Left hindlimb (tissue), 1 donor: Measurements from ENCODE around the gene NHERF2.

Experiments
- DNase-seq: peaks from one replicate; pipeline ENCODE4 v3.0.0-alpha.2; 2018

NHERF2 gene

DNA sequence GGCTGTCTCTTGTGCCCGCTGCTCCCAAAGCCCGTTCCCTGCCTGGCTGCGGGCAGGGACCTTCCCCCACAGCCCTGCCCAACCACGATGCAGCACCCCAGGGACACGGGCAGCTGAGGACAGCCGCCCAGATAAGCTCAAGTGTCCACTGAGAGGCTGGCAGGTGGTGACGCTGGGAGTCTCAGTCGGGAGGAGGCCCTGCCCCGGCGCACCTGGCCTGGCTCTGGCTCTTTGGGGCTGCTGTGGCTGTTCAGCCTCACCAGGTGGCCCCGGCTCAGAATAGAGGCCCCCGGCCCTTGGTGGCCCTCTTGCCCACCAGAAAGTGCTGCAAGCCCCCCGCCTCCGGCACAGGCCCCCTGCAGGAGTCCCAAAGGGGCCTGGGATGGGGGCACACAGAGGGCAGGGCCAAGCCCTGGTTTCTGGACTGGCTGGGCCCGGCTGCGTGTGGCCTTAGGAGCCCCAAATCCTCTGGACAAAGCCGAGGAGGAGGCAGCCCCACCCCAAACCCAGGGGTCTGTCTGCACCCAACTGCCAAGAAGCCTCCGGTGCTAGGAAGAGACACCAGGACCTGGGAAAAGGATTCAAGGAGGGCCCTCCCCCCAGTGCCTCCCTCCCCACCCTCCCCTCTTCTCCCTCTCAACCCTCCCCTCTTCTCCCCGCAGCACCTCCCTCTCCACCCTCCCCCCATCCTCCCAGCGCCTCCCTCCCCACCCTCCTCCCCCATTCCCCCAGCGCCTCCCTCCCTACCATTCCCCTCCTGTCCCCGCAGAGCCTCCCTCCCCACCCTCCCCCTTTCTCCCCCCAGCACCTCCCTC is 15.7 kb downstream of the NHERF2 start:
- DNase-seq: no peak

DNA sequence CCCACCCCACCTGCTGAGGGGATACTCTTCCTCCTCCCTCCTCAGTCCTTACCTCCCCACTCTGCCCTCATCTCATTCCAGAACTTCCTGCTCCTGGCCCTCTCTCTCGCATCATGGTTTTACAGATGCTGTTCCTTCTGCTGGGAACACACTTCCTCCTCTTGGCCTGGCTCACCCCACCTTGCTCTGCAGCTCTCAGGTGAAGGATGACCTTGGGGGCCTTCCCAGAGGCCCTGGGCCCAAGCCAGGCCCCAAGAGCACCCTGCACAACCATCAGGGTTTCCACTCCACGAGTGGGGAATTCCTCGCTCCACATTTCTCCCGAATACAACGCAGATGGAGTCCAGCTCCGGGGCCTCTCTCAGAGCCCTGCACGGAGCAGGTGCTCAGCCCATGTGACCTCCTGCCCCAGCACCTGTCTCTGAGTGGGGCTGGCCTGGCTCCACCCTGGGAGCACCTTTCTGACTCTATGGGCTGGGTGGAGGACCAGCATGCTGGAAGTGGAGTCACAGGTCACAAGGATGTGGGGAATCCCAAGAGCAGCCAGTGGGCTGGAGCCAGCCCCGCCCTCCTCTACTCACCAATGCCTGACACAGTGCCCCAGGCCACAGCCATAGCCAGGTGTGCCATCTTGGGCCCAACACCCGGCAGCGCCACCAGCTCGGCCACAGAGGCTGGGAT is 16.4 kb downstream of the NHERF2 start:
- DNase-seq: no peak

DNA sequence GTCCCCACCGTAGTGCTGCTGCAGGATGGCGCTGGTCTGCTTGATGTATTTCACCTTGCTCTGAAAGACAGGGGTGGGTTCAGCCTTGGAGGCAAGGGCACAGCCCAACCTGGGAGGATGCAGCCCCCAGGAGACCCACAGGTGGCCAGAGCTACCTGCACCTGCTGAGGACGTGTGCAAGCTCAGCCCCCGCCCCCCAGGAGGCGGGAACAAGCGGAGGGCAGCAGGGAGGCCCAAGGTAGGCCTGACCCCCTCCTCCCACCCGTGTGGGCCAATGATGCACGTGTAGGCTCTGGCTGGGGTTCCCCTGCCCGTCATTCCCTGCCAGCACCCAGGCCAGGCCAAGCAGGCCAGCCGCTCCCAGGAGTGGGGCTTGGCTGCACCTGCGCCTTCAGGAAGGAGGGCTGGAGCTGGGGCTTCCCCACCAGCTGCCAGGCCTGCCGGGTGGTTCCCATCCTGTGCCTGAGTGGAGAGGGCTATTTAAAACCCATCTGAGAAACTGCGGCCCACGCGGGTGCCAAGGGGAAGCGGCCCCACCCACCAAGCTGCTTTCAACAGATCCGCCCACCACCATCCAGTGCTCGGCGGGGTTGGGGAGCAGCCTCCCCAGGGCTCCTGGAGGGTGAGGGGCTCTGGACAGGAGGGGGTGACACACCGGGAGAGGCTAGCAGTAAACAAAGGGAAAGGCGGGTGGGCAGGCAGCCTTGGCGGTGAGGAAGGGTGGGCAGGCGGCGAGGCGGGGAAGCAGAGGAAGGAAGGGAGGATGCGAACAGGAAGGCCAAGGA is 17.2 kb downstream of the NHERF2 start:
- no peak for DNase-seq

DNA sequence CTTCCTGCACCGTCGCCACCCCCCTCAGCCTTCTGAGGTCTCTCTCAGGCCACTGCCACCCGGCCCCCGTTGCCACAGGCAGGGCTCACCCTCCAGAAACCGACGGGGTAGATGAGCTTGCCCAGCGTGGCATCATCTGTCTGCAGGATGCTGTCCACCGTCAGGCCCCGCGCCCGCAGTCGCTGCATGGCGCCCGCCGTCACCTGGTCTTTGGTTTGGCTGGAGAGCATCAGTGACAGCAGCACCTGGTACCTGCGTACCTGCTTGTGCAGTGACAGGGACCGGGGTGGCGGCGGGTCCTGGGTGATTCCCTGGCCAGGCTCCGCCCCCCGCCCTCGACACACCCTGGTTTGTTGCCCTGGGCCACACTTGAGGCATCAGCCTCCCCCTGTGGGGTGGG is 17.8 kb downstream of the NHERF2 start:
- DNase-seq: no peak

DNA sequence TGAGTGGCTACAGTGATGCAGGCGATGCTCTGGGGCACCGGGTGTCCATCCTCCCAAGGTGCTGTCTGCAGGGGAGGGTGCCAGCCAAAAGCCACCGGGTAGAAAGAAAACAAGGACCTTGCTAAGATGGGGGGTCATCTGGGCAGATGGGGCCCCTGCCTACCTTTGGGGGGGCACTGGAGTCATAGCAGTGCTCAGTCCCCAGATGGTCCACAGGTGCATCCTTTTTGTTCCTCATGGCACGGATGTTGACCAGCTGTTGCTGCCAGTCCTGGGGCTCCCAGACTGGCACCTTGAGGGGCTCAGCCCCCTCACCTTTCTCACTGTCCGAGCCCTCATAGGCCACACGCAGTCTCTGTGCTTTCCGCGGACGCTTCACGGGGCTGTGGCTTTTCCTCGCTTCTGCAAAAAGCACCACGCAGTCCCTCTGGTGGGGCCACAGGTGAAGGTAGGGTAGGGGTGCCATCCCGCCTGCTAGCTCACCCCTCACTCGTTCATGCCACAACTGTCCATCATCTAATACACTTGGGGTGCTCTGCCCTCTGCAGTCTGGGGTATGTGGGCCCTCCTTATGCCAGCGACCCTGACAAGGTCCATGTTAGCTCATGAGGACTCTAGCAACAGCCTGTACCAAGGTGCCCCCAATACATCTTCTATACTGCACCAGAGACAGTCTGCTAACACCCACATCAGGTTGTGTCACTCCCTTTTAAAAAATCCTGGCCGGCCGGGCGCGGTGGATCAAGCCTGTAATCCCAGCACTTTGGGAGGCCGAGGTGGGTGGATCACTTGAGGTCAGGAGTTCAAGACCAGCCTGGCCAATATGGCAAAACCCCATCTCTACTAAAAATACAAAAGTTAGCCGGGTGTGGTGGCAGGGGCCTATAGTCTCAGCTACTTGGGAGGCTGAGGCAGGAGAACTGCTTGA is 19.5 kb downstream of the NHERF2 start:
- no peak for DNase-seq

DNA sequence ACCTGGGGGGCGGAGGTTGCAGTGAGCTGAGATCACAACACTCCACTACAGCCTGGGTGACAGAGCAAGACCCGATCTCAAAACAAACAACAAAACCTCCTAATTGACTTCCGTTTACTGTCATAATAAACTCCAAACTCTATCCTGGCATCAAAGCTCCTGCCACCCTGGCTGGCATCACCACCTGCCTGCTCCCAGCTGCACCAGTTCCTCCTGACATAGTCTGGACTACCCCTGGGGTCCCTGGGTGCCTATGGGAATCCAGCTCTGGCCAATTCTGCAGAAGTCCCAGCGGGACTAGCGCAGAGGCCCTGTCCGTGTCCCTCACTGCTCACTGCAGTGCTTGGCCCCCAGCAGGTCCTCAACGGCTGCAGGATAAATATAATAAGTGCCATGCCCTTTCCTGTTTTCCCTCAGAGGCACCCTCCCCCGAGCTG is 20.2 kb downstream of the NHERF2 start:
- DNase-seq: no peak

DNA sequence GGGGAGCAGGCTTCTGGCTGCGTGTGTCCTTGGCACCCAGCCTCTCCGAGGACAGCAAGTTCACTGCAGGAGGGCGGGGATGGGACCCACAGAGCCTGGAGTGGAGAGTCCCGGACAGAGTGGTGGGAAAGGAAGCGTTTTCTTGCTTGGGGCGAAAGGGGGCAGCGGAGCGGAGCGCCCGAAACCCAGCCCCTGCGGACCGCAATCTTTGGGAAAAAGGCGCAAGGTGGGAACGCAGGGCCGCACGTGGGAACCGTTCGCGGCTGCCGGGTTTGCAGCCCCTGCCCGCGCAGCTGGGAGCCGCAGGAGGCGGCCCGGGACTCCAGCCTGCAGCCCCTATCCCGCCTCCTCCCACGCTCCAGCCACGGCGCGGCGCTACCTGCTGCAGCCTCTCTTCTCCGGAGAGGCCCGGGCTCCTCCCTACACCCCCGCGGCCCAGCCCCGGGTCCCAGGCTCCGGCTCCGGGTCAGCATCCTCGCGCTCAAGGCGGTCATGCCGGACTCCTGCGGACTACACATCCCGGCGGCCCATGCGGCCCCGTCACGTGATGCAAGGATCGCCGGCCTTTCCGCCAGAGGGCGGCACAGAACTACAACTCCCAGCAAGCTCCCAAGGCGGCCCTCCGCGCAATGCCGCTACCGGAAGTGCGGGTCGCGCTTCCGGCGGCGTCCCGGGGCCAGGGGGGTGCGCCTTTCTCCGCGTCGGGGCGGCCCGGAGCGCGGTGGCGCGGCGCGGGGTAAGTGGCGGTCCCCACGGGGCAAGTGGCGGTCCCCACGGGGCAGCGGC is 20.8 kb downstream of the NHERF2 start, which contains the start of the genes NTHL1 and TSC2:
Gene NTHL1 (minus strand): TSS at position 505 of the 786 bp plus-strand sequence. CDS start 11 bp downstream, at position 494.
Gene TSC2 (plus strand): TSS at position 656 of the 786 bp plus-strand sequence. CDS start 631 bp downstream, outside the sequence.
- DNase-seq: peak; percentile 98

DNA sequence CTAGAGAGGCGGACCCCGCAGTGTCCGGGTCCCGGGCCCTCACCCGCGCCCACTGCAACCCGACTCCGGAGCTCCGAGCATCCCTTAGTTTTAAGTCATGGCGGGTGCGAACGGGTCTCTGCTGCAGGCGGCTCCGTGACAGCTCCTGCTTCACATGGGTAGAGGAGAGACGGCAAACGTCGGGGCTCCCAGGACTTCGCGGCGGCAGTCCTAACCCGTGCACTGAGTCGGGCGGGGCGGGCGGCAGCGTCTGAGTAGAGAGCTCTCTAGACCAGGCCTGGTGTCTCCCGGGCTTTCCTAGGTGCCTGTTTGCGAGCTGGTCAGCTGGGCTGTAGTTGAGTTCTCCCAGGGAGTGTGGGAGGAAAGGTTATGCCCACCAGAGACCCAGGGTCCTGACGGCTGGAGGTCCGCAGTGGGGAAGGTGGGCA is 21.4 kb downstream of the NHERF2 start:
- no peak for DNase-seq

DNA sequence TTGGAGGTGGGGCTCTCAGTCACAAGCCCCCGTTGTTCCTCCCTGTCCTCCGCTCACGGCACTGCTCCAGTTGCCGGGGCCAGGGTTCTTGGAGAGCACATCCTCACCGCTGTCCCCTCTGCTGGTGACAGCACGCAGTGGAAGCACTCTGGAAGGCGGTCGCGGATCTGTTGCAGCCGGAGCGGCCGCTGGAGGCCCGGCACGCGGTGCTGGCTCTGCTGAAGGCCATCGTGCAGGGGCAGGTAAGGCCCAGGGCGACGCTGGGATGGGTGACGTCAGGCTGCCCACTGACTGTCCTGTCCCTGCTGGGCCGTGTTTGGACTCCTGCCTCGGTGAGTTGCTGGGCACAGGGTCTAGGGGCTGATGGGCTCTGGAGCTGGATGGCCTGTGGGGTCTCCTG is 26.5 kb downstream of the NHERF2 start:
- DNase-seq: no peak

DNA sequence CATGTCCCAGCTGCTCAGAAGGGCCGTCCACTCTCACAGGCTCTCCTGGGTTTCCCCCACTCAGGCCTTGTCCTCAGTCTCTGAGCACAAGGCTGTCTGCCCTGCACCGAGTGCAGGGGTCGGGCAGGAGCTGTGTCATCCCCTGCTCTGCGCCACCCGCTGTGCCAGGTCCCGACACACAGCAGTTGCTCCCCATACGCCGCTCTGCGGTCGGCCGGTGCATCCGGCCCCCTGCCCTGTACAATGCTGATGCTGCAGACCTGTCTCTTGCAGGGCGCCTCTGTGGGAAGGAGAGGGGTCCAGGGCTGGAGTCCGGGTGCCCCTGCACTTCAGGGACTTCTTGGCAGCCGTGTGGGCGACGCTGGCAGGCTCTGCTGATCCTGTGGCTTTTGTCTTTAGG is 27.2 kb downstream of the NHERF2 start:
- DNase-seq: no peak

DNA sequence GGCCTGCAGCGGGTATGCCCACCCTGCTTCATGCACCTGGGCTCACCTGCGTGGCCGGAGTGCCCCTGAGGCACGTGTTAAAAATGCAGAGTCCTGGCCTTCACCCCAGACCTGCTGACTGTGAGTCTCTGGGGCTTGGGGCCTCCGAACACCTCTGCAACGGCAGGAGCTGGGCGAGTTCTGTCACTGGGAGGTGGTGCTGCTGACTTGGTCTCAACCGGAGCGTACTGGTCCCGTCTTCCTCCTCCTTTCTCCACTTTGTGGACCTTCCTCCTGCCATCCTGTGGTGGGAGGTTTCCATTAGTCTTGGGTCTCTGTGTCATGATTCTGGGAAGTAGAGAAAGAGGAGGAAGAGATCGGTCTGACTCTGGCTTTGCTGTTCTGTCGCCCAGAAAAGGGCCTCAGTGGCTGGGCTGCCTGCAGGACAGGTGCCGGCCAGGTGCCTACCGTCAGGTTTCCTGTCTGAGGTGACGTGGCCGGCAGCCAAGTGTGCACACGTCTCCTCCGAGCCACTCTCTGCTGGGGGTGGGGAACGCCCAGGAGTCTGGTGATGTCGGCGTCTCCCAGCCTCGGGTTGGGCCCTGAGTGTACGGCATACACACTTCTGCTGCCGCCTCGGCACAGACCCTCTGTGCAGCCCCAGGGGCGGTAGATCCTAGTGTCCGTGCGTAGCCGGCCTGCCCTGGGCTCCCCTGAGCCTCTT is 28.0 kb downstream of the NHERF2 start:
- DNase-seq: no peak

DNA sequence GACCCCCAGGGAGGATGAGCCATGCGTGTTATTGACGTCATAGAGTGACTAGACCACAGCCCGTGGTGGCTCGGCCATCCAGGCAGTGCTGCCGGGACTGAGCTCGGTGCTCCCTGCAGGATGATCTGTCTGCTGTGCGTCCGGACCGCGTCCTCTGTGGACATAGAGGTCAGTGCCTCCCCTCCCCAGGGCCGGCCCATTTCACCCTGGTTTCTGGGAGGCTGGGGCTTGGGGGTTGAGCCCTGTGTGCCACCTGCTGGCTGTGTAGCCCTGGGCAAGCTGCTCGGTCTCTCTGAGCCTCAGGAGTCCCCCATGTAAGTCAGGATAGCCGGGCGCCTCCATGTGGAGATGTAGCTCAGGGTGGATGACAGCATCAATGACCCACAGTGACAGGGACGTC is 29.4 kb downstream of the NHERF2 start:
- DNase-seq: no peak

DNA sequence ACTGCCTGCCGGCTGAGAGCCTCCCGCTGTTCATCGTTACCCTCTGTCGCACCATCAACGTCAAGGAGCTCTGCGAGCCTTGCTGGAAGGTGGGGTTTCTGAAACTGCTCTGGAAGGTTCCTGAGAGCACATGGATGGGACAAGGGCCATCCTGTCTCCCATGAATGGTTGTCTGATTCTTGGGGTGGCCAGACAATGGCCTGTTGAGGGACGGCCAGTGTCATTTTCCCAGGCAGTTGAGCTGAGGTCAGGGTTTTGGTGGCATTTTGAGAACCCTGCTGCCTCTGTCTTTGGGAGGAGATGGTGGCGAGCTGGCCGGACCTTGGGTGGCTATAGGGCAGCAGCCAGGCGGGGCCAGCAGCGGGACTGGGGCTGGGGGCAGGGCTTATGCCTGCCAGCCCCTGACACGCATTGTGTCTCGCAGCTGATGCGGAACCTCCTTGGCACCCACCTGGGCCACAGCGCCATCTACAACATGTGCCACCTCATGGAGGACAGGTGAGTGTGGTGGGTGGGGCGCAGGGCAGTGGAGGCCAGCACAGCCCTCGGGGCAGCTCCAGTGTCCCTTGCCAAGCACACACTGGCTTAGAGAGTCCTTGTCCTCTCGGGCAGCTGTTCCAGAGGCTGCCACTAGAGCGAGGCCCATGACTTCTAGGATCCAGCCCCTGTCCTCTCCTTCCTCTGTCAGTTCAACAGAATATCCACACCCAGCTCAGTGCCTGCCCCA is 30.1 kb downstream of the NHERF2 start:
- no peak for DNase-seq

DNA sequence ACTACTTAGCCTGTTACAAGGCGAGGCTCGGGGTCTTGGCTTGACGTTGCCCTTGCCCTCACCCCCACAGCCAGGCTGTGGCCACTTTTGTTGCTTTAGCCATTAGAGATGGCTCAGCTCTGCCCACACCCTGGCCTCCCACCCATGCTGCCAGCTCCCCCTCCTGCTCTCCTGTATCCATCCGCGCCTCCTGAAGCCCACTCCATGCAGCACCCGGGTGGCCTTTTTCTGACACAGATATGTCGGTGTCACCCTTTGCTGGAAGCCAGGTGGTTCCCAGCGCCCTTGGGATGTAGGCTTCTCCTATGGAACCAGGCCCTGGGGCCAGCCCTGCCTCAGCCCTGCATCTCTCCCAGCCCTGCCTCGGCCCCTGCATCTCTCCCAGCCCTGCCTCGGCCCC is 30.7 kb downstream of the NHERF2 start:
- DNase-seq: no peak

DNA sequence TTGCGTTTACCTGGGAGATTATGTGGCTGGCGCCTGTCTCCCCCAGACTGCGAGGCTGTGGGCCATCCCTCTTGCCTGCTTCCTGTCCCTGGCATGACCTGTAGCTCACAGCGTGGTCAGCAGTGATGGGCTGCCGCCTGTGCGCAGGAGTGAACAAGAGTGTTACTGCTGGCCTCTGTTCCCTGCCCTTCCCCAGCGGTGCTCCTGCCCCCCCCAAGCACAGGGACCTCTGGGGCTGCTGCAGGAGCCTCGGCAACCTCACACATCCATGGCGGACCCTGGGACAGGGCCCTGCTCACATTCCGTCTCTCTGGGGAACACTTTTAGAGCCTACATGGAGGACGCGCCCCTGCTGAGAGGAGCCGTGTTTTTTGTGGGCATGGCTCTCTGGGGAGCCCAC is 31.7 kb downstream of the NHERF2 start:
- no peak for DNase-seq

DNA sequence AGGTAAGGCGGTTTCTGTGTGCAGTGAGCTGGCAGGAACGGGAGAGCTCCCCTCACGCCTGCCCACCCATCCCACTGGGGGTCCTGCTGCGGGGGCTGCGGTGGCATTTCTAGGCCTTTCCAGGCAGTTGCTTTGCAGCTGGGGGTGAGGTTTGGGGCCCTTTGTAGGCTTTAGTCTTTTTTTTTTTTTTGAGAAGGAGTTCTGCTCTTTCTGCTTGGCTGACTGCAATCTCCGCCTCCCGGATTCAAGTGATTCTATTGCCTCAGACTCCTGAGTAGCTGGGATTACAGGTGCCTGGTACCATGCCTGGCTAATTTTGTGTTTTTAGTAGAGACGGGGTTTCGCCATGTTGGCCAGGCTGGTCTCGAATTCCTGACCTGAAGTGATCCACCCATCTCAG is 32.2 kb downstream of the NHERF2 start:
- DNase-seq: no peak

DNA sequence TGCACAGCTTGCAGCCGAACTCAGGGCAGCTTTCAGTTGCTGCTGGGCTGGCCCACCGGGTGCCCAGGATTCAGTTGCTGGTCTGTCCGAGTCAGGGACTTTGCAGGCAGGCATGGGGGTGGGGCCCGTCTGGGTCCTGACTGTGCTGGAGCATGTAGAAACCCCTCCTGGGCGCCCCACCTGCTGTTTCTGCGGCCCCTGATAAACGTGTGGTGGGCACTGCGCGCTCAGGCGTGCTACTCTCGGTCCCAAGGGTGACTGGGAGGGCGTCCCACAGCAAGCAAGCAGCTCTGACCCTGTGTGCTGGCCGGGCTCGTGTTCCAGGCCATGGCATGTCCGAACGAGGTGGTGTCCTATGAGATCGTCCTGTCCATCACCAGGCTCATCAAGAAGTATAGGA is 33.6 kb downstream of the NHERF2 start:
- no peak for DNase-seq

DNA sequence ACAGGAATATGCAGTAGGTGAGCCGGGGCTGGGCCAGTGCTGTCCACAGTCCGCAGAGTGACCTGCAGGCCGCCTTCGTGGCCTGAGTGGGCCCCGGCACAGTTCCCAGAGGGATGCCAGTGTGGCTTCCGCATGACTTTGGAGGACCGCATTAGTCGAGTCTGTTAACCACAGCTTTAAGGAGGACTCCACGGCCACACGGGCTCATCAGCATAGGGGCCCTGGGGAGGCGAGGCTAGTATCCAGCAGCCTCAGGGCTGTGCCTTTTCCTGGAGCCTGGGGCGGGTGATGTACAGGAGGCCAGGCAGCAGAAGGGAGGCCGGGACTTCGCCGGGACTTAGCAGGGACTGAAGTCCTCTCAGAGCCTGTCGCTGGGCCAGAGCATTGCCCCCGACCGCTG is 34.3 kb downstream of the NHERF2 start:
- DNase-seq: no peak

DNA sequence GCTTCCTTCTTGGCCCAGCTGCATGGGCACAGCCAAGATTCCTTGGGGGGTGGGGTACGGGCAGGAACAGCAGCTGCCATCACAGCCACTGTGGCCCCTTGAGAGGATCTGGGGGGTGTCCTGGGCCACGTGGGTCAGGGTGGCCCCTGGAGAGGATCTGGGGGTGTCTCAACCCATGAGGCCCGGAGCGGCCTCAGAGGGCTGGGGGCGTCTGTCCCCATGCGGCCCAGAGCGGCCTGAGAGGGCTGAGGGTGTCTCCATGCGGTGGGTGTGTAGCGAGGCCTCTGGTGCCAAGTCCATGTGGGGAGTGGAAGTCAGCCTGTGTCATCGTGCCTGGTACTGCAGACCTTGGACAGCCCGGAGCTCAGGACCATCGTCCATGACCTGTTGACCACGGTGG is 34.8 kb downstream of the NHERF2 start:
- DNase-seq: no peak

DNA sequence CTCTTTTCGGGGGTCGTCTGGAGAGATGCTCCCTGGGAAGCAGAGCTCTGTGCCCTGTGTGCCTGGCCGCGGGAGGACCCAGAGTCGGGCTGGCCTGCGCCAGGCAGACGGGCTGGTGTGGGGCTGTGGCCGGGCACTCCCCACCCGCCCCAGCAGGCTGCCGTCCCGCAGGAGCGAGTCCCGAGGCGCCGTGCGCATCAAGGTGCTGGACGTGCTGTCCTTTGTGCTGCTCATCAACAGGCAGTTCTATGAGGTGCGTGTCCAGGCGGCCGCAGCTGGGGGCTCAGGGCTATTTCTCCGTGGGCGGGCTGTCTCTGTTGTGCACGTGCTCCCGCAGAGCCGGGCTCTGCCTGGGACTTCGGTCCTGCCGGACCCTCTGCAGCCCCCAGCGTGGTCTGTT is 36.1 kb downstream of the NHERF2 start:
- peak; percentile 25 for DNase-seq
